Adrenal gland (tissue), 5 donors: ENCODE data around the gene ASCL2.

ENCODE experiments used
- POLR2A ChIP-seq, 2 donors: fragments of 450-650 bp; IDR thresholded peaks; one replicate each; pipeline ENCODE4 v1.6.1; 2017; ENCODE audit warnings: antibody characterized with exemption in 2 of 2, mild to moderate bottlenecking in 2 of 2, moderate library complexity in 1 of 2
- TF ChIP-seq, protein P1 (sequence below), 6 experiments: fragments of 450-650 bp in 4 of 6; fragments of 200-600 bp in 2 of 6; sonication (generic) in 1 of 6; IDR thresholded peaks; 1 replicate in 5 of 6; 2 replicates in 1 of 6; pipeline versions ENCODE4 v1.5.1 to v1.8.0; 2016 to 2021; ENCODE audit warnings: antibody characterized with exemption in 6 of 6, mild to moderate bottlenecking in 2 of 6, moderate library complexity in 1 of 6
- donor health status: DM: no; HTN: no; CAD: no.

DNA sequence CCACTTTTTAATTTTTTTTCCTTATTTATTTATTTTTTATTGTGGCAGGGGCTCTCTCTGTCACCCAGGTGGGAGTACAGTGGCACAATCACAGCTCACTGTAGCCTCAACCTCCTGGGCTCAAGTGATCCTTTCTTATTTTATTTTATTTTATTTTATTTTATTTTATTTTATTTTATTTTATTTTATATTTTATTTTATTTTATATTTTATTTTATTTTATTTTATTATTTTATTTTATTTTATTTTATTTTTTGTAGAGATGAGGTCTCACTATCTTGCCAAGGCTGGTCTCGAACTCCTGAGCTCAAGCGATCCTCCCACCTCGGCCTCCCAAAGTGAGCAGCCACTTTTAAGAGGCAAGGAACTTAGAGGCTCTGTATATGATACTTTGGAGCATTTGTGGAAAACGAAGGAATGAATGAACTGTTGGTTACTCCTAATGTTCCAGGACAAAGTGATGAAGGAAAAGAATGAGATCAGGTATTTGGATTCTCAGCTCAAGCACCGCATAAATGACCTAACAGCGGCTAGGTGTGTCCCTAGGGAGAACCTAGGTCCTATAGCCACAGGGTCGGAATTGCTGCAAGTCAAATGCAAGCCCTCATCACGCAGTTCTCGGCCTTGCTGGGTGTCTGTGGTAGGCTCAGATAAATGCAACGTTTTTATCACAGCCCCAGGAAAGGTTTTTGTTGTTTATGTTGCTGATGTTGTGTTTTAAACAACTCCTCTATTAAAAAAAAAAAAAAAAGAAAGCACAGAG, 36.5 kb downstream of the ASCL2 start:
- TF ChIP-seq, protein P1, sequence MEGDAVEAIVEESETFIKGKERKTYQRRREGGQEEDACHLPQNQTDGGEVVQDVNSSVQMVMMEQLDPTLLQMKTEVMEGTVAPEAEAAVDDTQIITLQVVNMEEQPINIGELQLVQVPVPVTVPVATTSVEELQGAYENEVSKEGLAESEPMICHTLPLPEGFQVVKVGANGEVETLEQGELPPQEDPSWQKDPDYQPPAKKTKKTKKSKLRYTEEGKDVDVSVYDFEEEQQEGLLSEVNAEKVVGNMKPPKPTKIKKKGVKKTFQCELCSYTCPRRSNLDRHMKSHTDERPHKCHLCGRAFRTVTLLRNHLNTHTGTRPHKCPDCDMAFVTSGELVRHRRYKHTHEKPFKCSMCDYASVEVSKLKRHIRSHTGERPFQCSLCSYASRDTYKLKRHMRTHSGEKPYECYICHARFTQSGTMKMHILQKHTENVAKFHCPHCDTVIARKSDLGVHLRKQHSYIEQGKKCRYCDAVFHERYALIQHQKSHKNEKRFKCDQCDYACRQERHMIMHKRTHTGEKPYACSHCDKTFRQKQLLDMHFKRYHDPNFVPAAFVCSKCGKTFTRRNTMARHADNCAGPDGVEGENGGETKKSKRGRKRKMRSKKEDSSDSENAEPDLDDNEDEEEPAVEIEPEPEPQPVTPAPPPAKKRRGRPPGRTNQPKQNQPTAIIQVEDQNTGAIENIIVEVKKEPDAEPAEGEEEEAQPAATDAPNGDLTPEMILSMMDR (IDR thresholded peaks at IDR 0.05) = no peak
- TF ChIP-seq POLR2A (IDR thresholded peaks at IDR 0.05) = no peak
